Stimulated activated CD8-positive, alpha-beta memory T cell treated with anti-CD3 and anti-CD28 coated beads, Interleukin-15, amount 100 ng/mL, for 1 hour (primary cell): ENCODE results near the gene GPR3.
"Not testable (repeated sequence)": the region's sequence is repeated elsewhere in the genome, so short reads cannot be mapped to it uniquely, and the experiment has no call there.

Experiments used
- DNase-seq: peaks from one replicate; pipeline ENCODE4 v3.0.0-alpha.2; 2020; ENCODE audit warnings: low read depth

GPR3 gene

GRCh38 chr1:27428316-27429028 lies 36.0 kb downstream of the GPR3 start:
- no peak for DNase-seq

- DNase-seq, result no peak
These were observed 36.6 kb downstream of the GPR3 start for GRCh38 chr1:27429029-27429425.

DNA sequence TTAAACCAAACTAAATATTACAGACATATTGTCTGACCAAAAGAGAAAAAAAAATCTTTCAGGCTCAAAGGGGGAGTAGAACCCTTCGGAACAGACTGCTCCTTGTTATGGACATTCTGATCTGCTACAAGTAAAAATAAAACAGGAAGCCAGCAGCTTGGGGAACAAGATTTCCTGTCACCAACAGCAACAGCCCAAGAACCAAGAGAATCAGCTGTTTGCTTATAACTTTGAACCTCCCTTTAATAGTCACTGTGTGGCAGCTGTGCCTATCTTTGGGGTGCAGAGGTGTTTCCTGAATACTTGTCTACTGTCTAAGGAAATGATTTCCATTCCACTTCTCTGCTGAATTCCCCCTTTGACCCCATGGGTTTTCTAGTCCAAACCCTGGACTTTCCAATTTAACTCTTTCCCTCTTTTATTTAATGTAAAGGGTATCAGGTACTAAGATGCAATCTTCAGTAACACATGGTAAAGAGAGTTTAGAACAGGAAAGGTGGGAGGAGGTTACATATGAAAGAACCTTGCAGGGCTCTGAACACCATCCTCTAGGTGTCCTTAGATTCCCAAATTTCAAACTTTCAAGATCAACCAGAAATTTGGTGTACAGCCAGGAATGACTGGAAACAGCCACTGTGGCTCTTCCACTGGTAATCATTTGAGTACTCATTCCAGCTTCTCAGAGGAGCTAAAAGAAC lies 38.6 kb downstream of the GPR3 start:
- DNase-seq, result no peak

GRCh38 chr1:27431601-27431940 lies 39.1 kb downstream of the GPR3 start:
- no peak for DNase-seq

DNA sequence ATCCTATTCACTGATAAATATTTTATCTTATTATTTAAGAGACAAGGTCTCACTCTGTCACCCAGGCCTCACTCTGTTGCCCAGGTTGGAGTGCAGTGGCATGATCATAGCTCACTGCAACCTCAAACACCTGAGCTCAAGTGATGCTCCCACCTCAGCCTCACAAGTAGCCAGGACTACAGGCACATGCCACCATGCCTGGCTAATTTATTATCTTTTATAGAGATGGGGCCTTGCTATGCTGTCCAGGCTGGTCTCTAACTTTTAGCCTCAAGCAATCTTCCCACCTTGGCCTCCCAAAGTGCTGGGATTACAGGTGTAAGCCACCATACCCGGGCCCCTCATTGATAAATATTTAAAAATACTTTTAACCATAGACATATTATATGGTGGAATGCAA lies 40.3 kb downstream of the GPR3 start:
- DNase-seq, result not testable (repeated sequence)

- no peak for DNase-seq
These were observed 41.3 kb downstream of the GPR3 start for GRCh38 chr1:27433706-27434105.

- DNase-seq, result no peak
These were observed 43.3 kb downstream of the GPR3 start for GRCh38 chr1:27435566-27436203.

DNA sequence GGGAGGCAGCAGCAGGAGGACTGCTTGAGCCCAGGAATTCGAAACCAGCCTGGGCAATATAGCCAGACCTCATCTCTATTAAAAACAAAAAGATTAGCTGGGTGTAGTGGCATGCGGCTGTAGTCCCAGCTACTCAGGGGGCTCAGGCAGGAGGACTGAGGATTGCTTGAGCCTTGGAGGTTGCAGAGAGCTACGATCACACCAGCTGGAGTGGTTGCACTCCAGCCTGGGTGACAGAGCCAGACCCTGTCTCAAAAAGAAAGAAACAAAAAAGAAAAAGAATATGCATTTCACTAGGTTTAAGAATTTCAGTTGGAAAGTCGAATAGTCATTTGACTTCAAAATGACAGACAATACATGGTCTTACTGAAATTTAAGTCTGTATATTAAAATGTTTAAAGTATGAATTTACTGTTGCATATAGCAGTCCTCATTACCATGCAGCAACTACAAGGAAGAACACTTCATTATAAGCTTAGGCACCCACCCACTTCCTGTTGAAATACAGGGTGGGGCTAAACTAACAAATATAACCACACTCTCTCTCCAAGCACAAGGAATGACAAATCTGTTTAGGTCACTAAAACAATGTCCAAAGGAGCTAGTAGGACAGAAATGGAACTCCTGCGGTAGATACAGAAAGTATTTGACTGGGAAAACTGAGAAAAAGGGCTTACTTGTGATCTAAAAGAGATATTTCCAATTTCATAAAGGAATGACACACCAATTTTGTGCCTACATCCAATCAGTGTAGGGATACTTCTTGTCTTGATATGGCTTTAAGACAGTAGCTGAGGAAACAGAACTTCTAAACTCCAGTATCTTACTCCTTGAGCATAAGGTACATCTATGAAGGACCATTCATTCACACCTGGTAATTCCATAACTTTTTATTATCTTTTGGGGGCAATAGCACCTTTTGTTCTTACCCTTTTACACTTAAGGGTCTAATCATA lies 44.1 kb downstream of the GPR3 start:
- no peak for DNase-seq

DNA sequence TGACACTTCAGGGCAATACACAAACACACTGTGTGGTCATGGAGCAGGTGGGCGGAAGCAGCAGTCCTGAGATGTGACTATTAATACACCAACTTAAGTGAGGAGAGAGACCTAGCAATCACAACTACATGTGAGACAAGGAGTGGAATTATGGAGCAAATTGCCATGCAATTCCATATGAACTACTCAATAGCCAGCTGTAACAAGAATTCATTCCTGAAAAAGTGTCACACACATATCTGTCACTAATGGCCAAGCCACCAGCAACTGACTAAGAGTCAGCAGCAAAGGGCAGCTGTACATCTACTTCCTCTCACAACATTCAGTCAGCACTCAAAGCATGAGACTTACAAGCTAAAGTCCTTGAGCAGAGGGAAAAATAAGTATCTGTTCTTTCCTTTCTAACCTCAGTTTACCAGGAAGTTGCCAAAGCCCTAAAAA lies 46.2 kb downstream of the GPR3 start:
- no peak for DNase-seq

DNA sequence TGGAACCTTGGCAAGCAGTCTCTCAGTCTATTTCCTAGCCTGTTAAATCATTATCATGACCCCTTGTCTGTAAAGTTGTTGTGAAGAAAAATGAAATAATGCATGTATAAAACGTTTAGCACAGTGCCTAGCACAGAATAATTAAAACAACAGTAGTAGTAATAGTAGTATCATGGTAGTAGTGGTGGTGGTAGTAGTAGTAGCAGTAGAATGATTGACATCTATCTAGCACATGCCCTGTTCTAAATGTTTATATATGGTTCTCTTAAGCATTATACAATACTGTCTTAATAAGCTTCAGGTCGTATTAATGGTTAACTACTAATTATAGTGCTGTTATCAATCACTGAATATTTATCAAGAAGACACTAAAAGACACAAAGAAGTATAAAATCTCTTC lies 46.7 kb downstream of the GPR3 start:
- no peak for DNase-seq

DNA sequence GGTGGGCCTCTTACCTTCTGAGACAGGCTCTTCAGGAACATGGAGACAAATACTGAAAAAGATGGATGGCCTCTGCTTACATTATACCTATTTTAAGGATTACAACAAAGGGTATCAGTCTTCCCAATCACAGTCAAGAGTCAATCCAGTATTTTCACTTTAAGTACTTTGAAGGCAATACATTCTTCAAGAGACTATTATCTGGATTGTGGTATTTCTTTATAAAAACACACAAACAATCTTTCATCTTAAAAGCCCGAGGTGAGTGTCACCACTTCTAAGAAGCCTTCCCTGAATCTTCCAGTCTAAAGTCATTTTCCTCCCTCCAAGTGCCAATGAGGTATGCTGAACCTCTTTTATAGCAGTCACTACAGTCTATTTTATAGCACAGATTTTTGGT lies 52.2 kb downstream of the GPR3 start:
- no peak for DNase-seq
